ENCODE data around the gene INHBE.

The INHBE gene

GRCh38 chr12:57467915-57468314 is 12.8 kb downstream of the INHBE start:
- no peak for TF ChIP-seq CTCF (IDR thresholded peaks at IDR 0.05)
- H3K36me3 ChIP-seq = peaks cover 87% of the 10 kb centered on the region
- no peaks in the 10 kb centered on the region for H3K9me3 ChIP-seq
- H3K27me3 ChIP-seq = no peaks in the 10 kb centered on the region
- peak overlapping the region; percentile 99 for H3K27ac ChIP-seq
- H3K4me3 ChIP-seq (ENCODE audit: low read depth in 1 of 2, low read length in 1 of 2) = no peak overlapping the region
- peaks cover 65 to 76% of the 10 kb centered on the region in 2 experiments for H3K4me1 ChIP-seq (ENCODE audit: control insufficient read depth in 1 of 2, insufficient read depth in 1 of 2, low read depth in 1 of 2, low read length in 1 of 2)

- Histone ChIP-seq H3K27me3 (no peaks in the 10 kb centered on the region), H3K4me1 (ENCODE audit: control insufficient read depth in 1 of 2, insufficient read depth in 1 of 2, low read depth in 1 of 2, low read length in 1 of 2) (peaks cover 80 to 88% of the 10 kb centered on the region in 2 experiments), H3K27ac (peak overlapping the region; percentile 99), H3K36me3 (peaks cover 91% of the 10 kb centered on the region), H3K4me3 (ENCODE audit: low read depth in 1 of 2, low read length in 1 of 2) (peak overlapping the region; percentile 48 to 97), H3K9me3 (no peaks in the 10 kb centered on the region)
- peak; percentile 4 for TF ChIP-seq CTCF (IDR thresholded peaks at IDR 0.05)
These were observed 14.4 kb downstream of the INHBE start for GRCh38 chr12:57469296-57470164.

GRCh38 chr12:57470286-57470969 is 15.3 kb downstream of the INHBE start:
- H3K36me3 ChIP-seq = peaks cover 100% of the 10 kb centered on the region
- H3K27ac ChIP-seq = peak overlapping the region; percentile 99
- peak overlapping the region; percentile 48 to 97 for H3K4me3 ChIP-seq (ENCODE audit: low read depth in 1 of 2, low read length in 1 of 2)
- peaks cover 83 to 89% of the 10 kb centered on the region in 2 experiments for H3K4me1 ChIP-seq (ENCODE audit: control insufficient read depth in 1 of 2, insufficient read depth in 1 of 2, low read depth in 1 of 2, low read length in 1 of 2)
- H3K9me3 ChIP-seq = no peaks in the 10 kb centered on the region
- no peaks in the 10 kb centered on the region for H3K27me3 ChIP-seq
- no peak for TF ChIP-seq CTCF (IDR thresholded peaks at IDR 0.05)

- Histone ChIP-seq H3K4me1 (ENCODE audit: control insufficient read depth in 1 of 2, insufficient read depth in 1 of 2, low read depth in 1 of 2, low read length in 1 of 2) (peaks cover 86 to 87% of the 10 kb centered on the region in 2 experiments), H3K9me3 (no peaks in the 10 kb centered on the region), H3K27ac (peak overlapping the region; percentile 99), H3K27me3 (no peaks in the 10 kb centered on the region), H3K36me3 (peaks cover 100% of the 10 kb centered on the region), H3K4me3 (ENCODE audit: low read depth in 1 of 2, low read length in 1 of 2) (peak overlapping the region; percentile 48 to 97)
- no peak for TF ChIP-seq CTCF (IDR thresholded peaks at IDR 0.05)
These were observed 16.0 kb downstream of the INHBE start for GRCh38 chr12:57470970-57471656.

GRCh38 chr12:57471661-57472060 is 16.6 kb downstream of the INHBE start:
- no peak for TF ChIP-seq CTCF (IDR thresholded peaks at IDR 0.05)
- peak overlapping the region; percentile 99 for H3K27ac ChIP-seq
- peaks cover 100% of the 10 kb centered on the region for H3K36me3 ChIP-seq
- peak overlapping the region; percentile 48 to 97 for H3K4me3 ChIP-seq (ENCODE audit: low read depth in 1 of 2, low read length in 1 of 2)
- H3K9me3 ChIP-seq = no peaks in the 10 kb centered on the region
- no peaks in the 10 kb centered on the region for H3K27me3 ChIP-seq
- H3K4me1 ChIP-seq (ENCODE audit: control insufficient read depth in 1 of 2, insufficient read depth in 1 of 2, low read depth in 1 of 2, low read length in 1 of 2) = peaks cover 81 to 87% of the 10 kb centered on the region in 2 experiments

All from neutrophil (primary cell).